SU-DHL-6 (cell line): ENCODE measurements around the gene SFRP5.

Source experiments
- EZH2phosphoT487 ChIP-seq: fragments of 200-600 bp; sonication (generic), shearing (Covaris generic); conservative IDR thresholded peaks from 2 replicates; pipeline ENCODE4 v1.6.1; 2018; ENCODE audit warnings: mild to moderate bottlenecking, antibody characterized with exemption, low read length, moderate library complexity, mixed read lengths
- TF ChIP-seq, protein P1 (sequence below): fragments of 200-600 bp; sonication (generic); IDR thresholded peaks from one replicate; pipeline ENCODE4 v1.5.1; 2017; ENCODE audit warnings: antibody characterized with exemption, mild to moderate bottlenecking, low read length, moderate library complexity; ENCODE audit not compliant: insufficient read depth, poor library complexity, severe bottlenecking

- TF ChIP-seq, protein P1, sequence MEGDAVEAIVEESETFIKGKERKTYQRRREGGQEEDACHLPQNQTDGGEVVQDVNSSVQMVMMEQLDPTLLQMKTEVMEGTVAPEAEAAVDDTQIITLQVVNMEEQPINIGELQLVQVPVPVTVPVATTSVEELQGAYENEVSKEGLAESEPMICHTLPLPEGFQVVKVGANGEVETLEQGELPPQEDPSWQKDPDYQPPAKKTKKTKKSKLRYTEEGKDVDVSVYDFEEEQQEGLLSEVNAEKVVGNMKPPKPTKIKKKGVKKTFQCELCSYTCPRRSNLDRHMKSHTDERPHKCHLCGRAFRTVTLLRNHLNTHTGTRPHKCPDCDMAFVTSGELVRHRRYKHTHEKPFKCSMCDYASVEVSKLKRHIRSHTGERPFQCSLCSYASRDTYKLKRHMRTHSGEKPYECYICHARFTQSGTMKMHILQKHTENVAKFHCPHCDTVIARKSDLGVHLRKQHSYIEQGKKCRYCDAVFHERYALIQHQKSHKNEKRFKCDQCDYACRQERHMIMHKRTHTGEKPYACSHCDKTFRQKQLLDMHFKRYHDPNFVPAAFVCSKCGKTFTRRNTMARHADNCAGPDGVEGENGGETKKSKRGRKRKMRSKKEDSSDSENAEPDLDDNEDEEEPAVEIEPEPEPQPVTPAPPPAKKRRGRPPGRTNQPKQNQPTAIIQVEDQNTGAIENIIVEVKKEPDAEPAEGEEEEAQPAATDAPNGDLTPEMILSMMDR = no peak
- TF ChIP-seq EZH2phosphoT487 = no peak
These were observed 11.9 kb downstream of the SFRP5 start for GRCh38 chr10:97759946-97760345.
